Ammon's horn (tissue), 1 donor: ENCODE results near the gene DGKA.

Experiments
- DNase-seq: peaks from one replicate; pipeline ENCODE4 v3.0.0-alpha.2; 2016; ENCODE audit warnings: low spot score

The DGKA gene

DNA sequence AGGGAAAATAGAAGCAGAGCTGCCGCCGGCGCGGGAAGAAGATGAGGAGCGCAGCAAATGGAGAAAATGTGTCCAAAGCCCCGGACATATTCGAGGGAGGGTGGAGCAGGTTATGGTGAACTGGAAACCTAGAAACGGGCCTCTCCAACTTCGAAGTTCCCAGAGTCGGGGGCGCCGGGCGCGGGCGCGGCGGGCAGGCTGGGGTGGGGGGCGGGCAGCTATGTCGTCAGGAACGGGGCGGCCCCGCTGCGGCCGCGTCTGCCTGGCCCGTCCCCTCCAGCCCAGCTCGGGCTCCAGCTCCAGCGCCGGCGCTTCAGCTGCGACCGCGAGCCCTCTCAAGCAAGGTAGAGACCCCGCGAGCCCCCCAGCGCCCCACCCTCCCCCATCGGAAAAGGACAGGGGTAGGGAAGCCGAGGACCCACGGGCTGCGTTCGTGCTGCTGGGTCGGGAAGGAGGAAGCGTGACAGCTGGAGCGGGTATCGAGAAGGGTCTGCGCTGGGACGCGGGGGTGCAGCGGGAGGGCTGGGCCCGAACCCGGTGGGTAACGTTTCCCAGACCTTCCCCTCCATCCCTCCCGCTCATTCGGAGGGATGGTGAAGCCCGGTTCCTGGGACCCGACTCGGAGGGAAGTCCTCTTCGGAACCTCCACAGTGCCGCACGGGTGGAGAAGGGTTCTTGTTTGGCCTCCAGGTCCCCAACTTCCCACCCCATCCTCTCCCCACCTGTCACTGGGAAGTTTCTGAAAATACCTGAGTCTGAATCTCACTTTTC is 1.0 kb downstream of the DGKA start:
- peak; percentile 65 for DNase-seq

DNA sequence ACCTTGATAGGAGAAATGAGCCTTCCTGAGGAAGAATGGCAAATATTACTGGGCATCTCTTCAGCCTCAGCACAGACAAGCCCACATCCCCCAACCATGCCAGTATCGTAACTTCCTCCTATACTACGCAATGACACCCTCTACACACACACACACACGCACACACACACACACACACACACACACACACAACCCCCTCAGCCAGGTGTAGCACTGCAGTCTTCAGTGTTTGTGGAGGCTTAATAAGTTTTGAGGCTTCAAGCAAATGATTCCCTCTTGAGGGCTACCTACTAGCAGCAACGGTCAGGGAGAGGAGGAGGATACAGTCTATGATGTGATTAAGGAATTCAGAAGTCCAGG is 1.6 kb downstream of the DGKA start:
- no peak for DNase-seq

DNA sequence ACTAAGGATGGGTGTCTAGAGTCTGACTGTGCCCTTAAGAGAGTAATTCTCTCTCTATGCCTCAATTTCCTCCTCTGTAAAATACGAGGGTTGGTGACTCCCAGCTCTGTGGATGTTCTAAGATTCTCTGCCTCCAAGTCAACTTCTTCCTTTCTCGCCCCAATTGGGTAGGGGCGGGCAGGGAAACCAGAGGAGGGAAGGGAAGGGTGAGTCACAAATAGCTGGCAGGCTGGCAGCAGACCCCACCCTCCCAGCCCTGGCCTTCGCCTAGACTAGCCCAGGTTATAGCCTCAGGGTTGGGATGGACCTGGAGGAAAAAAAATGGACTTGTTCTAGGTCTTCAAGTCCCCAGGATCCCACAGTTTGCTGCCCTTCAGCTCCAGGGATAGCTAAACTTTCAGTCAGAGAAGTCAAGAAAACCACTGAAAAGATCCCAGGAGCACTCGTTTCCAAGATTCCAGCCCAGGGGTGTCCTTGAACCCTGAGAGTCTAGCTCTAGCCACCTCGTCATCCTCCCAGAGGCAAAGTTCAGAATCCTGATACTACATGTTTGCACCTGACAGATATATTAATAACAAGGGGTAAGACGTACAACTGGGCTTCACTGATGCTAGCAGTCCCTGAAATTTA is 2.3 kb downstream of the DGKA start:
- no peak for DNase-seq

DNA sequence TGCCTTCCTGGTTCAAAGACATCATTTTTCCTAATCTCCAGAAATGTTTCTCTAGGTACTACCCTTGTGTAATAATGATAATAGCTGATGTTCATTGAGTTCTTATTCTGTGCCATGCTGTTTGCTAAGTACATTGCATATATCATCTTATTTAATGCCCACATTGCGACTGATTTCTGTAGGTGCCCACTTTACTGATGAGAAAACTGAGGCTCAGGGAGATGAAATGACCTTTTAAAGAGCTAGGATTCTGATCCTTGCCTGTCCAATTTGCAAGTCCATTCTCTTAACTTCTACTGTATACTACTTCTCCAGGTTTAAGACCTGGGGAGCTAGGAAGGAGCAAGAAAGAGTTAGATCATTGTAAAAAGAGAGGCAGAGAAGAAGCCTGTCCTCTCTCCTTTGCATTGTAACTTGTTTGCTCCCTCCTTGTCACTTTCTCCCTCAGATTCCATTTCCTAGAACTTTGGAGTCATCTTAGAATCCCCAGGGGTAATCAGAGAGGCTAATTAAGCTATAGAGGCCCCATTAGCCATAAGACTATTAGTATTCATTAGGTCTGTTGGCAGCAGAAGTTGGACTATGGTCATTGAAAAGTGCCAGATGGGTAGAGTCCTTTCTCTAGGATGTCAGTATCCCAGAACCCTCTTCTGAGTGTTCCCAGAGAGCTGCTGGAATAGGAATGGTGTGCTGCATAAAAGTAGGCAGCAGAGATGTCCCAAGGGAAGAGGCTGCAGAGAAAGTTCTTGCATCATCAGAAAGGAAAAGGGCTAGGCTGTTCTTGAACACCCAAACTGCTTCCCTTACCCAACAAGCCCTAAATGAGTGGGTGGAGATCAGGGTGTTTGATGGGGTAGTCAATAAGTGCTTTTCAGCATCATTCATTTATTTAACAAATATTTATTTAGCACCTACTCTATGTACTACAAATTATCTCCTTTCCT is 3.1 kb downstream of the DGKA start:
- DNase-seq = no peak

DNA sequence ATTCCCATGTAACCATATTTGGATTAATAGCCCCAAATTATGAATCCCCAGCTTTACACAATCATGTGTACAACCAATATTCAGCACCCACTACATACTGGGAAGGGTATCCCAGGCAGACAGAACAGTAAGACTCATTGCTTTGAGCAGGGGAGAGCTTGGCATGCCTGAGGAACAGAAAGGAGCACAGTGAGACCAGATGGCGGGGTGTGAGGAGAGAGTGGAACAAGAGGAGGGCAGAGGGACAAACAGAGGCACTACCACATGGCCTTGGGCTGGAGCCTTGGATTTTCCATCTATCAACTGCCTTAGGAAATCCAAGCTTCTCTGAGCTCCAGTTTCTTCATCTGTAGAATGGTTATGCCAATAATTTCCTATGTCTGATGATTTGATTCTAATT is 3.8 kb downstream of the DGKA start:
- DNase-seq = no peak

GRCh38 chr12:55935738-55936151 is 4.8 kb downstream of the DGKA start:
- no peak for DNase-seq

GRCh38 chr12:55937981-55938380 is 7.0 kb downstream of the DGKA start:
- no peak for DNase-seq

- DNase-seq = no peak
Measured at GRCh38 chr12:55938826-55939501, 8.0 kb downstream of the DGKA start.

GRCh38 chr12:55940065-55940732 is 9.2 kb downstream of the DGKA start:
- peak; percentile 93 for DNase-seq

DNA sequence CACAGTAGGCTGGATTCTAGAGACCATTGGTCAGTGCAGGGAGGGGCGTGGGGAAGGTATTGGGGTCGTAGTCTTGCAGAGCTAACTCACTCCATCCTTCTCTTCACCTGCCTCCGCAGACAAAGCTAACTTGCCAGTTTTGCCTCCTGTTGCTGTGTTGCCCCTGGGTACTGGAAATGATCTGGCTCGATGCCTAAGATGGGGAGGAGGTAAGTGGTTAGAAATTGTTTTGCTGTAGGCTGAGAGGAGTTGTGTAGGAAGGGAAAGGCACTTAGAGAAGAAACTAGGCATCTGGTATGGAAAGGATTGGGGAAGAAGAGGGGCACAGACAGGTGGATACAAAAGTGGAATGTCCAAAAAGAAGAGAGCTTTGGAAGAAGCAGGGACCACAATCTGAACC is 11.1 kb downstream of the DGKA start:
- no peak for DNase-seq

GRCh38 chr12:55942577-55943136 is 11.7 kb downstream of the DGKA start:
- DNase-seq = no peak

DNA sequence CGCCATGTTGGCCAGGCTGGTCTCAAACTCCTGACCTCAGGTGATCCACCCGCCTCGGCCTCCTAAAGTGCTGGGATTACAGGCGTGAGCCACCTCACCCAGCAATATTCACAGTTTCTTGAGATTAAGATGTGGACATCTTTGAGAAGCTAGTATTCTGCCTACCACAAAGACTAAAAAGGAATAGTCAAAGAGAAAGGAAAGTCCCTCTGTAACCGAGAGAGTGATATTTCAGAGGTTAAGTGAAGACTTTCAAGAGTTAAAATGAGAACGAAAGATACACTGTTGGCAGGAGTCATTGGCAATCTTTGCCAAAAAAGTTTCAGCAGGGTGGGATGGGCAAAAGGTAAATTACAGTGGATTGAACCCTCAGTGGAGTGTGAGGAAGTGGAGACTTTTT is 15.6 kb downstream of the DGKA start:
- no peak for DNase-seq

GRCh38 chr12:55955344-55955743 is 24.4 kb downstream of the DGKA start:
- no peak for DNase-seq

DNA sequence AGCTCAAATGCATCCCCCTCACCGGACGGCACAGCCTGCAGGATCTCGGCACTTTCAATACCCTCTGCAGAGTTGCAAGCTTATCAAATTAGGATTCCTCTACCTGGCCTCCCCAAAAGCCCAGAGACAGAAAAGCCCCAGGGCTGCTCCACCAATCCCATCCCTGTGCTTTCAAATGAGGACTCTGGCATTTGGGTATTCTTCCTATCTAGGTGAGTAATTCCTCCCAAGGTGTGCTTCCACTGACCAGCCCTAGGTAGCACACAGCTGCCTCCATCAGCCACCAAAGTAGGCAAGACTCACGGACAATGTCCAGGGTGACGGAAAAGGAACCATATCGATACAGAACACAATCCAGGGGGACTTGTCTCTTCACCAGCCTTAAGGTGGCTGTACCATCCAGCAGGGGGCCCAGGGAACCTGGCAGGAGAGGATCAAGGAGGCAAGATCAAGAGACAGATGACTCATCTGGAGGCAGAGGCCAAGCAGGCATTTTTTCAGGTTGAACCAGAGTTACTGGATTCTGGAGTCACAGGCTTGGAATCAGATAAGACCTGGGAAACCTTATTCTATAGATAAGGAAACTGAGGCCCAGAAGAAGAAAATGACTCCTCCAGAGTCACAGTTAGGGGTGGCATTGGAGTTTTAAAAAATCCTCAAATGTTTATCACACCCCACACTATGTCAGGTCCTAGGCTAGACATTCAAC is 25.0 kb downstream of the DGKA start:
- DNase-seq = no peak

- DNase-seq = no peak
Measured at GRCh38 chr12:55957106-55957859, 26.3 kb downstream of the DGKA start.

GRCh38 chr12:55963760-55964159 is 32.8 kb downstream of the DGKA start:
- DNase-seq = no peak

GRCh38 chr12:55965240-55965639 is 34.3 kb downstream of the DGKA start:
- no peak for DNase-seq

GRCh38 chr12:55965941-55966407 is 35.0 kb downstream of the DGKA start, which contains the start of gene PMEL:
Gene PMEL (minus strand): TSS chr12:55966042. CDS start chr12:55966011, 31 bp downstream.
- DNase-seq = no peak

GRCh38 chr12:55966408-55967281 is 35.7 kb downstream of the DGKA start, which contains the start of gene CDK2:
Gene CDK2 (plus strand): TSS chr12:55966830. CDS start chr12:55967009, 179 bp downstream.
- peak; percentile 86 for DNase-seq
